ENCODE measurements around the gene COL4A2.

COL4A2 gene

GRCh38 chr13:110306960-110307766, at the start of gene COL4A2, which contains the start of gene COL4A1:
Gene COL4A2 (plus strand): TSS chr13:110307284. CDS start chr13:110307904, 620 bp downstream.
Gene COL4A1 (minus strand): TSS chr13:110307157. CDS start chr13:110307027, 130 bp downstream.
- DNase-seq = no peak

- no peak for DNase-seq
These were observed 49.7 kb upstream of the COL4A2 start for GRCh38 chr13:110257408-110257807.

- no peak for DNase-seq
These were observed 48.0 kb upstream of the COL4A2 start for GRCh38 chr13:110258876-110259631.

- no peak for DNase-seq
These were observed 47.4 kb upstream of the COL4A2 start for GRCh38 chr13:110259651-110260050.

GRCh38 chr13:110261166-110262081, 45.7 kb upstream of the COL4A2 start:
- peak in 1 of 2 experiments; percentile 2 for DNase-seq

- DNase-seq = no peak
These were observed 45.0 kb upstream of the COL4A2 start for GRCh38 chr13:110262082-110262436.

GRCh38 chr13:110262508-110263291, 44.4 kb upstream of the COL4A2 start:
- no peak for DNase-seq

- DNase-seq = no peak
These were observed 43.7 kb upstream of the COL4A2 start for GRCh38 chr13:110263404-110263803.

GRCh38 chr13:110263888-110264287, 43.2 kb upstream of the COL4A2 start:
- no peak for DNase-seq

GRCh38 chr13:110264685-110265275, 42.3 kb upstream of the COL4A2 start:
- no peak for DNase-seq

- DNase-seq = no peak
These were observed 41.8 kb upstream of the COL4A2 start for GRCh38 chr13:110265341-110265681.

- no peak for DNase-seq
These were observed 41.2 kb upstream of the COL4A2 start for GRCh38 chr13:110265682-110266430.

GRCh38 chr13:110266431-110266809, 40.7 kb upstream of the COL4A2 start:
- DNase-seq = no peak

- no peak for DNase-seq
These were observed 40.1 kb upstream of the COL4A2 start for GRCh38 chr13:110266983-110267382.

GRCh38 chr13:110268061-110268460, 39.0 kb upstream of the COL4A2 start:
- DNase-seq = no peak

- no peak for DNase-seq
These were observed 38.4 kb upstream of the COL4A2 start for GRCh38 chr13:110268576-110269185.

- DNase-seq = no peak
These were observed 37.4 kb upstream of the COL4A2 start for GRCh38 chr13:110269509-110270185.

GRCh38 chr13:110270507-110270906, 36.6 kb upstream of the COL4A2 start:
- no peak for DNase-seq

GRCh38 chr13:110271313-110271712, 35.8 kb upstream of the COL4A2 start:
- DNase-seq = no peak

GRCh38 chr13:110272227-110272626, 34.9 kb upstream of the COL4A2 start:
- DNase-seq = no peak
